SK-N-SH (cell line): ENCODE data around the gene STK17B. TPM values are rescaled to one million over a fixed set of nuclear protein-coding genes. Genes with fewer than 3 reads are reported as not detected.
"Not testable (repeated sequence)": the region's sequence is repeated elsewhere in the genome, so short reads cannot be mapped to it uniquely, and the experiment has no call there.

Experiments used
- CTCF ChIA-PET: fragments of 300-600, 350-600 bp; formaldehyde crosslinking; extraction: SDS; loops from one replicate; lab custom pipeline; 2021; lab: Yijun Ruan, JAX
- POLR2A ChIA-PET: fragments of 350-600 bp; sonication (Branson Sonifier 250); formaldehyde crosslinking; extraction: SDS; loops from one replicate; lab custom pipeline; 2020; ENCODE audit warnings: antibody characterized with exemption, inconsistent platforms; lab: Yijun Ruan, JAX
- DNase-seq: peaks from one replicate; pipeline ENCODE4 v3.0.0; 2012
- H2AFZ ChIP-seq: fragments of 200-600 bp; sonication (generic); 2 replicates; pipeline ENCODE4 v1.8.1; 2016; ENCODE audit warnings: antibody characterized with exemption, mild to moderate bottlenecking, low read depth
- H3F3A ChIP-seq: fragments of 200-600 bp; sonication (generic); replicated peaks from 2 replicates; pipeline ENCODE3; 2016; ENCODE audit warnings: antibody characterized with exemption, mild to moderate bottlenecking; ENCODE audit not compliant: insufficient read depth
- H3K27ac ChIP-seq, 2 experiments: fragments of 200-500 bp in 1 of 2; fragments of 200-600 bp in 1 of 2; sonication (Bioruptor generic) in 1 of 2; sonication (generic), shearing (Covaris generic) in 1 of 2; 2 replicates each; pipeline versions ENCODE4 v1.5.1 to v1.6.1; 2014 to 2016; ENCODE audit warnings: low read depth in 2 of 2, inconsistent platforms in 1 of 2, low read length in 1 of 2, mild to moderate bottlenecking in 1 of 2, mixed read lengths in 1 of 2
- H3K27me3 ChIP-seq: fragments of 200-600 bp; sonication (generic), shearing (Covaris generic); 2 replicates; pipeline ENCODE4 v1.6.1; 2016; ENCODE audit warnings: mixed run types; ENCODE audit not compliant: insufficient read depth
- H3K36me3 ChIP-seq, 2 experiments: fragments of 200-500 bp in 1 of 2; fragments of 200-600 bp in 1 of 2; sonication (Bioruptor generic) in 1 of 2; sonication (generic) in 1 of 2; replicated peaks in 1 of 2; 2 replicates each; pipeline versions ENCODE3 to v1.5.1; 2014 to 2016; ENCODE audit warnings: low read length in 1 of 2, mild to moderate bottlenecking in 1 of 2; ENCODE audit not compliant: insufficient read depth in 2 of 2, control insufficient read depth in 1 of 2
- H3K4me1 ChIP-seq, 2 experiments: fragments of 200-500 bp in 1 of 2; fragments of 200-600 bp in 1 of 2; sonication (Bioruptor generic) in 1 of 2; sonication (generic), shearing (Covaris generic) in 1 of 2; 2 replicates each; pipeline versions ENCODE4 v1.5.1 to v1.6.1; 2014 to 2016; ENCODE audit warnings: low read depth in 1 of 2, low read length in 1 of 2, mixed run types in 1 of 2; ENCODE audit not compliant: insufficient read depth in 2 of 2, control insufficient read depth in 1 of 2
- H3K4me2 ChIP-seq: fragments of 200-600 bp; sonication (generic), shearing (Covaris generic); 2 replicates; pipeline ENCODE4 v1.6.1; 2017; ENCODE audit warnings: mixed run types
- H3K4me3 ChIP-seq, 2 experiments: fragments of 200-500 bp in 1 of 2; fragments of 200-600 bp in 1 of 2; sonication (Bioruptor generic) in 1 of 2; sonication (generic), shearing (Covaris generic) in 1 of 2; 2 replicates each; pipeline versions ENCODE4 v1.5.1 to v1.8.1; 2014 to 2016; ENCODE audit warnings: low read depth in 2 of 2, inconsistent platforms in 1 of 2, low read length in 1 of 2, mild to moderate bottlenecking in 1 of 2, mixed read lengths in 1 of 2, moderate library complexity in 1 of 2
- H3K79me2 ChIP-seq: fragments of 200-600 bp; sonication (generic); 2 replicates; pipeline ENCODE4 v1.8.1; 2017; ENCODE audit warnings: mild to moderate bottlenecking; ENCODE audit not compliant: insufficient read depth
- H3K9ac ChIP-seq: fragments of 200-600 bp; sonication (generic); 2 replicates; pipeline ENCODE4 v1.6.1; 2017; ENCODE audit warnings: mixed run types
- H3K9me2 ChIP-seq: fragments of 200-600 bp; sonication (generic); 2 replicates; pipeline ENCODE4 v1.6.1; 2017; ENCODE audit warnings: mixed run types
- H3K9me3 ChIP-seq: fragments of 200-600 bp; sonication (generic); 2 replicates; pipeline ENCODE4 v1.6.1; 2017; ENCODE audit warnings: mixed run types, mild to moderate bottlenecking, moderate library complexity
- H4K20me1 ChIP-seq: fragments of 200-600 bp; sonication (generic); 2 replicates; pipeline ENCODE4 v1.6.1; 2017; ENCODE audit warnings: mild to moderate bottlenecking, mixed run types; ENCODE audit not compliant: insufficient read depth
- CHD2 ChIP-seq: fragments of 150-350 bp; IDR thresholded peaks from 2 replicates; pipeline ENCODE4 v1.6.1; 2018; ENCODE audit warnings: low read length; ENCODE audit not compliant: partially characterized antibody
- ELF1 ChIP-seq: IDR thresholded peaks from 2 replicates; pipeline ENCODE4 v1.4.0; 2012
- EP300 ChIP-seq, 2 experiments: IDR thresholded peaks; 2 replicates each; pipeline versions ENCODE4 v1.4.0 to v1.6.1; 2012; ENCODE audit warnings: borderline replicate concordance in 1 of 2, low read depth in 1 of 2, low read length in 1 of 2
- FOXJ3 ChIP-seq: sonication (generic); formaldehyde crosslinking; IDR thresholded peaks from 2 replicates; pipeline ENCODE4 v1.5.1; 2020; ENCODE audit warnings: mild to moderate bottlenecking, missing genetic modification reagents
- FOXM1 ChIP-seq: IDR thresholded peaks from 2 replicates; pipeline ENCODE4 v1.4.0; 2012; ENCODE audit warnings: low read depth, mild to moderate bottlenecking
- GATA2 ChIP-seq: sonication (generic); formaldehyde crosslinking; IDR thresholded peaks from 2 replicates; pipeline ENCODE4 v1.5.0; 2020; ENCODE audit warnings: mild to moderate bottlenecking, missing genetic modification reagents
- IRF3 ChIP-seq: fragments of 150-350 bp; IDR thresholded peaks from 2 replicates; pipeline ENCODE4 v1.6.1; 2016; ENCODE audit warnings: mild to moderate bottlenecking, low read depth, low read length
- JUND ChIP-seq: IDR thresholded peaks from 2 replicates; pipeline ENCODE4 v1.4.0; 2012
- MAX ChIP-seq: IDR thresholded peaks from 2 replicates; pipeline ENCODE4 v1.4.0; 2012; ENCODE audit warnings: low read depth
- MEF2A ChIP-seq: IDR thresholded peaks from 2 replicates; pipeline ENCODE4 v1.4.0; 2012; ENCODE audit warnings: low read depth, borderline replicate concordance
- NRF1 ChIP-seq: IDR thresholded peaks from 2 replicates; pipeline ENCODE4 v1.6.1; 2012; ENCODE audit warnings: low read depth, mild to moderate bottlenecking, low read length
- POLR2AphosphoS5 ChIP-seq: IDR thresholded peaks from 2 replicates; pipeline ENCODE4 v1.6.1; 2012; ENCODE audit warnings: low read depth, low read length
- RAD21 ChIP-seq: IDR thresholded peaks from 2 replicates; pipeline ENCODE4 v1.6.1; 2012; ENCODE audit warnings: mild to moderate bottlenecking, low read length
- RCOR1 ChIP-seq: fragments of 150-350 bp; IDR thresholded peaks from 2 replicates; pipeline ENCODE4 v1.6.1; 2017; ENCODE audit warnings: antibody characterized with exemption, low read length
- RFX5 ChIP-seq: IDR thresholded peaks from 2 replicates; pipeline ENCODE4 v1.6.1; 2012; ENCODE audit warnings: mild to moderate bottlenecking, improper control_type of control experiment, low read length
- SIN3A ChIP-seq: IDR thresholded peaks from 2 replicates; pipeline ENCODE4 v1.6.1; 2012; ENCODE audit warnings: low read depth, mild to moderate bottlenecking, low read length, moderate library complexity, borderline replicate concordance
- TAF1 ChIP-seq: IDR thresholded peaks from 2 replicates; pipeline ENCODE4 v1.6.1; 2012; ENCODE audit warnings: low read depth, mild to moderate bottlenecking, low read length, moderate library complexity, borderline replicate concordance
- TCF12 ChIP-seq: IDR thresholded peaks from 2 replicates; pipeline ENCODE4 v1.4.0; 2012
- USF2 ChIP-seq: fragments of 150-350 bp; IDR thresholded peaks from 2 replicates; pipeline ENCODE4 v1.6.1; 2017; ENCODE audit warnings: antibody characterized with exemption, low read length, low read depth, borderline replicate concordance
- WGBS: methylation state at CpG from one replicate; pipeline ENCODE4 v1.1.6; 2017; ENCODE audit warnings: low lambda C conversion rate; 5-methylcytosine and 5-hydroxymethylcytosine counted together
- polyA plus RNA-seq, 3 experiments: library from polyadenylated mRNA; depleted of rRNA; stranded (reverse); fragments of >200 nt; gene quantifications; 2 replicates each; pipeline ENCODE4 v1.2.3, GENCODE V29; 2012

Gene STK17B
- polyA plus RNA-seq, 1 of the 3 experiments (the other 2 are of a cell fraction), result 5.1 TPM

GRCh38 chr2:196096982-196097745 is 74.2 kb downstream of the STK17B start:
- no peaks in the 10 kb centered on the region for H3K36me3 ChIP-seq
- no peak overlapping the region for H3K4me2 ChIP-seq
- CTCF ChIA-PET, result interaction anchor here (1.4 to 3.0 kb wide), 2 partner anchors 19 to 29 kb away, joined by 4 to 17 read pairs; partner anchors contain the start of gene DNAH7
- no peaks in the 10 kb centered on the region for H3F3A ChIP-seq
- no peak overlapping the region for H3K27ac ChIP-seq
- no peak overlapping the region for H3K4me3 ChIP-seq
- H3K9me2 ChIP-seq, result no peaks in the 10 kb centered on the region
- no peaks in the 10 kb centered on the region for H3K27me3 ChIP-seq
- WGBS, result 72% methylated on average over 5 of the region's 5 CpGs
- H3K4me1 ChIP-seq, result no peaks in the 10 kb centered on the region; a peak in 1 of 4 replicates
- no peak overlapping the region for H2AFZ ChIP-seq
- POLR2A ChIA-PET, result no interaction called here
- no peaks in the 10 kb centered on the region for H3K9me3 ChIP-seq
- no peak for TF ChIP-seq JUND
- TF ChIP-seq TAF1, result no peak
- TF ChIP-seq RFX5, result no peak
- no peak for TF ChIP-seq FOXJ3
- no peak for TF ChIP-seq MAX
- no peak for TF ChIP-seq MEF2A
- TF ChIP-seq POLR2AphosphoS5, result no peak
- TF ChIP-seq TCF12, result no peak
- TF ChIP-seq USF2, result no peak
- no peak for TF ChIP-seq RCOR1
- TF ChIP-seq GATA2 (CRISPR knock-in tag), result no peak
- no peak for TF ChIP-seq SIN3A
- TF ChIP-seq CHD2, result no peak
- TF ChIP-seq RAD21, result no peak
- TF ChIP-seq, all 33 proteins: peak for 0
- Histone ChIP-seq H3K79me2 (no peaks in the 10 kb centered on the region), H3K9ac (no peak overlapping the region), H4K20me1 (no peaks in the 10 kb centered on the region)
- DNase-seq, result no peak

GRCh38 chr2:196096264-196096663 is 75.1 kb downstream of the STK17B start:
- no peak overlapping the region for H3K4me3 ChIP-seq
- no peak overlapping the region for H3K9ac ChIP-seq
- no peaks in the 10 kb centered on the region; a peak in 1 of 4 replicates for H3K4me1 ChIP-seq
- no peak for DNase-seq
- WGBS, result 70% methylated on average over 4 of the region's 4 CpGs
- no peaks in the 10 kb centered on the region for H3K27me3 ChIP-seq
- POLR2A ChIA-PET, result no interaction called here
- H2AFZ ChIP-seq, result no peak overlapping the region
- H3K27ac ChIP-seq, result no peak overlapping the region
- TF ChIP-seq MEF2A, result no peak
- no peak for TF ChIP-seq FOXM1
- TF ChIP-seq RAD21, result no peak
- TF ChIP-seq NRF1, result no peak
- no peak for TF ChIP-seq TAF1
- no peak for TF ChIP-seq EP300 (IDR thresholded peaks at IDR 0.05; ENCODE audit: borderline replicate concordance in 1 of 2, low read depth in 1 of 2, low read length in 1 of 2)
- TF ChIP-seq IRF3, result no peak
- no peak for TF ChIP-seq FOXJ3
- TF ChIP-seq MAX, result no peak
- no peak for TF ChIP-seq RCOR1
- no peak for TF ChIP-seq ELF1
- TF ChIP-seq, all 33 proteins: peak for 0
- Histone ChIP-seq H3F3A (no peaks in the 10 kb centered on the region), H3K9me2 (no peaks in the 10 kb centered on the region), H3K36me3 (no peaks in the 10 kb centered on the region), H3K9me3 (no peaks in the 10 kb centered on the region), H3K79me2 (no peaks in the 10 kb centered on the region), H4K20me1 (no peaks in the 10 kb centered on the region), H3K4me2 (no peak overlapping the region)
- CTCF ChIA-PET, result interaction anchor here (1.4 to 3.0 kb wide), 2 partner anchors 18 to 28 kb away, joined by 4 to 17 read pairs; partner anchors contain the start of gene DNAH7

- H3K9me2 ChIP-seq, H3K79me2 ChIP-seq, H3K4me2 ChIP-seq, H3K9me3 ChIP-seq, DNase-seq, H3K27me3 ChIP-seq, H4K20me1 ChIP-seq, H3K27ac ChIP-seq, H3F3A ChIP-seq, H3K4me1 ChIP-seq, H2AFZ ChIP-seq, H3K9ac ChIP-seq, H3K36me3 ChIP-seq, H3K4me3 ChIP-seq, POLR2A ChIA-PET: not testable (repeated sequence)
- CTCF ChIA-PET, result interaction anchor here (1.1 kb wide), 1 partner anchor 248 kb away, joined by 3 read pairs; no protein-coding TSS in a partner anchor
- WGBS, result 51% methylated on average over 4 of the region's 5 CpGs
These were observed 81.9 kb downstream of the STK17B start for GRCh38 chr2:196089448-196089847.
